Vagina (tissue), 2 donors: ENCODE results near the gene LIG3.

Experiments used
- CTCF ChIP-seq, 3 experiments: fragments of 450-650 bp in 2 of 3; fragments of 200-600 bp in 1 of 3; sonication (generic) in 1 of 3; IDR thresholded peaks; one replicate each; pipeline ENCODE4 v1.5.1; 2017 to 2019; ENCODE audit warnings: antibody characterized with exemption in 3 of 3, mild to moderate bottlenecking in 2 of 3, moderate library complexity in 2 of 3
- POLR2A ChIP-seq, 2 donors: fragments of 450-650 bp; IDR thresholded peaks; one replicate each; pipeline ENCODE4 v1.6.1; 2017; ENCODE audit warnings: antibody characterized with exemption in 2 of 2, mild to moderate bottlenecking in 2 of 2, moderate library complexity in 2 of 2

DNA sequence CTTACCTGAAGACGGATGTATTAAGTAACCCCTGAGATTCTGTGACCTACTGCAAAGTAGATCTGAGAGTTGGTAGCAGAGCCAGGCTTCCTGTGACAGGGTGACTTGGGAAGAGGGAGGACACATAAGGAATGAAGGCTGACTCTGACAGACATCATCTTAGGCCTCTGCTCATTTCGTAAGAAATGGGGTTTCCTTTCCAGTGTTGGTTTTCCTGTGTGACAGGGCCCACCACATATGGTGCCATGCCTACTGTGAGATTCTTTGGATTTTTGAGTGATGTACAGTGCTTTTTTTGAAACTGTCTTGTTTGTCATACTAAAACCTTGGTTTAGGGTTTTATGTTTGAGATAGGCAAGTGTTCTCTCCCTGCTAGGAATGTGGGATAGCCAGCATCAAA, 12.7 kb downstream of the LIG3 start:
- TF ChIP-seq CTCF (IDR thresholded peaks at IDR 0.05) = no peak
- TF ChIP-seq POLR2A (IDR thresholded peaks at IDR 0.05) = no peak
